Measurements from ENCODE around the gene ADAMTS14. TPM values are rescaled to one million over a fixed set of nuclear protein-coding genes. Genes with fewer than 3 reads are reported as not detected.

ADAMTS14 gene
- total RNA-seq, 1 experiment from 2014 or later, result not detected

DNA sequence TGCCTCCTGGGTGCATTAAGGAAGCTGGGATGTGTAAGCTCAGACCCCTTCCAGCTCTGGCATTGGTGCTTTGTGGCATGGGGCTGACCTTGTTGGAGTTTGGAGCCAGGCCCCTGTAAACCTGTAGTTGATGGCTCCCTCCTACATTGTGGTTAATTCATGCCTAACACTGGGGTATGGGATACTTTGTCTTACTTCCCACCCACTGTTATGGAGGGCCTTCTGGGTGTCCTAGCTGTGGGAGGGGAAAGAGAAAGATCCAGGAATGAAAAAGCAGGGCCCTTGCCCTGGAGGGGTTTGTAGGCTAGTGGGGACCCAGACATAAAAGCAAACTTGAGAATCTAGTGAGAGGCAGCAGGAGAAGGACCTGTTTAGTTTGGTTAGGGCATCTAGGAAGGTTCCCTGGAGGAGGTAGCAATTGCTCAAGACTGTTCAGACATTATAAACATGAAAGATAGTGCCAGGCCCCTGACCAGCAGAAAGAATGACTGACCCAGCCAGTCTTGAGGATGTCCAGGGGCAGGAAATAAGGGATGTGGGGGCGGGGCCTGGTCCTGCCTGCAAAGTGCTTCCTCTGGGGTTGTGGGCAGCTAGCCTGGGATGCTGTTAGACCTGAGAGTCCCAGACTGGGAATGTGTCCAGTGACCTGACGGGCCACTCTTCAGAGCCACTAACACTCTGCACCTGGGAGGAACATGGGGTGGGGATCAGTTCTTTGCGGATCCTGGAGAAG lies 6.6 kb downstream of the ADAMTS14 start:
- H3K4me1 Mint-ChIP-seq (ENCODE audit: low read depth, unreplicated experiment), result no peaks in the 10 kb centered on the region
- CTCF ChIA-PET, result no interaction called here
- no TSS peak for BruUV-seq (replicated peaks)
- intact Hi-C loops (cut with micrococcal nuclease; ENCODE audit: unreplicated experiment), result loop anchor here (10.0 kb wide), 1 partner anchor 124 kb away; no protein-coding TSS in a partner anchor
- TF ChIP-seq, protein P1, sequence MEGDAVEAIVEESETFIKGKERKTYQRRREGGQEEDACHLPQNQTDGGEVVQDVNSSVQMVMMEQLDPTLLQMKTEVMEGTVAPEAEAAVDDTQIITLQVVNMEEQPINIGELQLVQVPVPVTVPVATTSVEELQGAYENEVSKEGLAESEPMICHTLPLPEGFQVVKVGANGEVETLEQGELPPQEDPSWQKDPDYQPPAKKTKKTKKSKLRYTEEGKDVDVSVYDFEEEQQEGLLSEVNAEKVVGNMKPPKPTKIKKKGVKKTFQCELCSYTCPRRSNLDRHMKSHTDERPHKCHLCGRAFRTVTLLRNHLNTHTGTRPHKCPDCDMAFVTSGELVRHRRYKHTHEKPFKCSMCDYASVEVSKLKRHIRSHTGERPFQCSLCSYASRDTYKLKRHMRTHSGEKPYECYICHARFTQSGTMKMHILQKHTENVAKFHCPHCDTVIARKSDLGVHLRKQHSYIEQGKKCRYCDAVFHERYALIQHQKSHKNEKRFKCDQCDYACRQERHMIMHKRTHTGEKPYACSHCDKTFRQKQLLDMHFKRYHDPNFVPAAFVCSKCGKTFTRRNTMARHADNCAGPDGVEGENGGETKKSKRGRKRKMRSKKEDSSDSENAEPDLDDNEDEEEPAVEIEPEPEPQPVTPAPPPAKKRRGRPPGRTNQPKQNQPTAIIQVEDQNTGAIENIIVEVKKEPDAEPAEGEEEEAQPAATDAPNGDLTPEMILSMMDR (IDR thresholded peaks at IDR 0.05; ENCODE audit: insufficient read depth in 1 of 2, low read depth in 1 of 2, low read length in 1 of 2, severe bottlenecking in 1 of 2, unreplicated experiment in 1 of 2), result no peak
- DNase-seq, result no peak
- no peak overlapping the region for H3K4me3 ChIP-seq (ENCODE audit: low read depth, low read length)
- H3K36me3 ChIP-seq (ENCODE audit: control insufficient read depth, insufficient read depth, low read length), result no peaks in the 10 kb centered on the region
- H3K27ac Mint-ChIP-seq (ENCODE audit: unreplicated experiment), result no peak overlapping the region
- H3K9me3 Mint-ChIP-seq (ENCODE audit: unreplicated experiment), result no peaks in the 10 kb centered on the region
- POLR2A ChIA-PET, result no interaction called here
- no peak overlapping the region for H3K4me3 Mint-ChIP-seq (ENCODE audit: unreplicated experiment)
- no peaks in the 10 kb centered on the region; the same call in 1 of the 2 replicates for H3K27me3 ChIP-seq (replicated peaks; ENCODE audit: control insufficient read depth, insufficient read depth, low read length)
- H3K9me3 ChIP-seq, result no peaks in the 10 kb centered on the region
- peaks cover 9% of the 10 kb centered on the region for H3K4me1 ChIP-seq
- H3K36me3 Mint-ChIP-seq (ENCODE audit: insufficient read depth, unreplicated experiment), result no peaks in the 10 kb centered on the region
- H3K27me3 Mint-ChIP-seq (ENCODE audit: insufficient read depth, unreplicated experiment), result peaks cover 4% of the 10 kb centered on the region

DNA sequence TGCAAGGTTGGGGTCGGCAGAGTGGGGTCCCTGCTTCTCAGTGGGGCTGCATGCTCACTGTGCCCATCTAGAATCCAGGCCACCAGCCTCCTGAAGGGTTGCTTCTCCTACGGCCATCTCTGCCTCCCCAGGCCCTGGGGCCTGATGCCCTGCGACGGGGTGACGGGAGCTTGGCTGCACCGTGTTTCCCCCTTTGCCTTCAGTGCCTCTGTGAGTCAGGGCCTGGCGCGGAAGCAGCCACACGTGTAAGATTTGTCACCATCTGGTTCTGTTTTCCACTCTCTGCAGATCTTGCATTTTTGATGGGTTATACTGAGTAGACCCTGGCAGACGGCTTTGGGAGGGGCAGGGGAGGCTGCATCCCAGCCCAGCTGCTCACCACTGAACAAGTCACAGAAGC lies 7.2 kb downstream of the ADAMTS14 start:
- Mint-ChIP-seq H3K4me1 (ENCODE audit: low read depth, unreplicated experiment) (no peaks in the 10 kb centered on the region), H3K27me3 (ENCODE audit: insufficient read depth, unreplicated experiment) (peaks cover 4% of the 10 kb centered on the region), H3K9me3 (ENCODE audit: unreplicated experiment) (no peaks in the 10 kb centered on the region), H3K27ac (ENCODE audit: unreplicated experiment) (no peak overlapping the region), H3K36me3 (ENCODE audit: insufficient read depth, unreplicated experiment) (no peaks in the 10 kb centered on the region), H3K4me3 (ENCODE audit: unreplicated experiment) (no peak overlapping the region)
- peaks cover 9% of the 10 kb centered on the region for H3K4me1 ChIP-seq
- H3K9me3 ChIP-seq, result no peaks in the 10 kb centered on the region
- no TSS peak for BruUV-seq (replicated peaks)
- no peaks in the 10 kb centered on the region for H3K36me3 ChIP-seq (ENCODE audit: control insufficient read depth, insufficient read depth, low read length)
- DNase-seq, result no peak
- H3K4me3 ChIP-seq (ENCODE audit: low read depth, low read length), result no peak overlapping the region
- ChIA-PET CTCF (no interaction called here), POLR2A (no interaction called here)
- intact Hi-C loops (cut with micrococcal nuclease; ENCODE audit: unreplicated experiment), result loop anchor here (10.0 kb wide), 1 partner anchor 125 kb away; no protein-coding TSS in a partner anchor
- TF ChIP-seq, protein P1 (IDR thresholded peaks at IDR 0.05; ENCODE audit: insufficient read depth in 1 of 2, low read depth in 1 of 2, low read length in 1 of 2, severe bottlenecking in 1 of 2, unreplicated experiment in 1 of 2), result no peak
- H3K27me3 ChIP-seq (replicated peaks; ENCODE audit: control insufficient read depth, insufficient read depth, low read length), result no peaks in the 10 kb centered on the region; the same call in 1 of the 2 replicates

DNA sequence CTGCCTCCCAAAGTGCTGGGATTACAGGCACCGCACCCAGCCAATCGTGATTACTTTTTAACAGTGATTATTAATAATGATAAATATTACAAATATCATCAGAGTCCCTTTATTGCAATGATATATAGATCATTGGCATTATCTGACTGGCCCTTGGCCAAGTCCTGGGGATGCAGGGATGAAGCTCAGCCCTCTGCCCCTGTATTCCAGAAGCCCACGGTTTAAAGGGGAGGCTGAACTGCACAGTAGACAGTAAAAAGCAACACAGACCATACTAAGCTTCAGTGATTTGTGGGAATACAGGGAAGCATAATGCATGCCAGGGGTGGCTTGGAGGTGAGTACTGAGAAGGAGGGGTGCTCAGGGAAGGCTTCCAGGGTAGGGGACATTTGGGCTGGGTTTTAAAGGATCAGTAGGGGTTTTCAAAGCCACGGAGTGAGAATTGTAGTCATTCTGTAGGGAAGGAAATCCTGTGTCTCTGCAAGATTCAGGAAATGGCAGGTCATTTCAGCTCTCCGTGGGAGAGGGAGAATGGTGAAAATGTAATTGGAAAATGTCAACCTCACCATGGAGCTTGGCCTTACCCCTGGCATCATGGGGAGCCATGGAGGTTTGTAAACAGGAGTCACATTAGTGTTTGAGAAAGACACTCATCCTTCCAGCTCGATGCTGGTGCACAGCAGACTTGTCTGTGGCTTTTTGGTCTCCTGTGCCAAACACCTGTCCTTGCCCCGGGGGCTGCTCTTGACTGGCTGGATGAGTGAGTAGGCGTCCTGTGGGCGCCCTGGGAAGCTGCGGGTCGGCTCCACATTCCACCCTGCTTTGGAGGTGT lies 8.8 kb downstream of the ADAMTS14 start:
- intact Hi-C loops (cut with micrococcal nuclease; ENCODE audit: unreplicated experiment), result no loop called here
- ChIA-PET CTCF (no interaction called here), POLR2A (no interaction called here)
- H3K4me3 ChIP-seq (ENCODE audit: low read depth, low read length), result no peak overlapping the region
- H3K9me3 ChIP-seq, result no peaks in the 10 kb centered on the region
- H3K27me3 ChIP-seq (replicated peaks; ENCODE audit: control insufficient read depth, insufficient read depth, low read length), result no peaks in the 10 kb centered on the region
- no peaks in the 10 kb centered on the region for H3K4me1 Mint-ChIP-seq (ENCODE audit: low read depth, unreplicated experiment)
- H3K36me3 Mint-ChIP-seq (ENCODE audit: insufficient read depth, unreplicated experiment), result no peaks in the 10 kb centered on the region
- H3K4me3 Mint-ChIP-seq (ENCODE audit: unreplicated experiment), result no peak overlapping the region
- TF ChIP-seq, protein P1 (IDR thresholded peaks at IDR 0.05; ENCODE audit: insufficient read depth in 1 of 2, low read depth in 1 of 2, low read length in 1 of 2, severe bottlenecking in 1 of 2, unreplicated experiment in 1 of 2), result no peak
- no peak overlapping the region for H3K27ac Mint-ChIP-seq (ENCODE audit: unreplicated experiment)
- no TSS peak for BruUV-seq (replicated peaks)
- no peaks in the 10 kb centered on the region for H3K36me3 ChIP-seq (ENCODE audit: control insufficient read depth, insufficient read depth, low read length)
- DNase-seq, result no peak
- no peaks in the 10 kb centered on the region for H3K27me3 Mint-ChIP-seq (ENCODE audit: insufficient read depth, unreplicated experiment)
- peaks cover 9% of the 10 kb centered on the region for H3K4me1 ChIP-seq
- no peaks in the 10 kb centered on the region for H3K9me3 Mint-ChIP-seq (ENCODE audit: unreplicated experiment)

Data from Caco-2 (cell line).